Measurements from ENCODE around the gene SNX25.

The SNX25 gene

DNA sequence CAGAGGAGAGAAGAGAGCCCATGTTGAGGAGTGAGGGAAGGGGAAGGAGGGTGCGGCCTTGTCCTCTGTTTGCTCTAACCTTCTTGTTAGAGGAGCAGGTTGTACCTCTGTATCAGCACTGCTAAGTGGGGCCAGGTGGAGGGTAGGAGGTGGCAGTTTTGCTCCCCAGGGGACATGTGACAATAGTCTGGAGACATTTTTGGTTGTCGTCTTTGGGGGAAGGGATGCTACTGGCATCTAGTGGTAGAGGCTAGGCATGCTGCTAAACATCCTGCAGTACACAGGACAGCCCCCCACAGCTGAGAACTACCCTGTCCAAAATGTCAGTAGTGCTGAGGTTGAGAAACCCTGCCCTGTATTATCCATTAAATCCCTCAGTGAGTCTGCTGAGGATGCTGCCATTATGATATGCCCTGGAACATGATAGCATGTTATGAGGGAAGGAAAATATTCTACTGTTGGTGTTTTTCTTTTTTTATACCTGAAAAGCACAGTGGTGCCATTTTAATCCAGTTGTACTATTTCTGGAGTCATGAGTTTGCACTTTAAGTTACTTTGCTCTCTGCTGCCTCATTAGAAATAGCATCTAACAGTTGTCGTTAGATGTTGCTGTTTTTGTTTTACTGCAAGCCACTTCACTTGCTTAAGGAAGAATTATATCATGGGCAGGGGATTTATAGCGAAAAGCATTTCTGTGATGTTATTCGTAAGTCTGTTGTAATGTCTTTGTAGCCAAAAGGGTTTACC lies 95.7 kb downstream of the SNX25 start:
- no peak for TF ChIP-seq TEAD4 (IDR thresholded peaks at IDR 0.05)
- peak; percentile 60 for TF ChIP-seq RAD21 (IDR thresholded peaks at IDR 0.05; ENCODE audit: low read depth)

- TF ChIP-seq RAD21 (IDR thresholded peaks at IDR 0.05; ENCODE audit: low read depth) (peak; percentile 5; the same call in 1 of the 2 replicates), CREB1 (IDR thresholded peaks at IDR 0.05; ENCODE audit: low read depth) (no peak), USF1 (IDR thresholded peaks at IDR 0.05) (peak; percentile 77), ZBTB7A (IDR thresholded peaks at IDR 0.05; ENCODE audit: low read depth) (no peak), TCF12 (IDR thresholded peaks at IDR 0.05; ENCODE audit: low read depth) (peak; percentile 90), FOXM1 (IDR thresholded peaks at IDR 0.05; ENCODE audit: borderline replicate concordance, low read depth) (peak; percentile 83), YY1 (IDR thresholded peaks at IDR 0.05; ENCODE audit: low read depth) (no peak), CEBPB (IDR thresholded peaks at IDR 0.05) (0 out of 2 replicates have a peak, but pooled peaks have one; percentile 4), TEAD4 (IDR thresholded peaks at IDR 0.05) (peak; percentile 89), NFIC (IDR thresholded peaks at IDR 0.05) (peak; percentile 81), EP300 (IDR thresholded peaks at IDR 0.05; ENCODE audit: borderline replicate concordance) (peak; percentile 89), EGR1 (IDR thresholded peaks at IDR 0.05) (peak; percentile 75; the same call in 1 of the 2 replicates), TAF1 (IDR thresholded peaks at IDR 0.05; ENCODE audit: low read depth) (0 out of 2 replicates have a peak, but pooled peaks have one; percentile 19)
- TF ChIP-seq, protein P1, sequence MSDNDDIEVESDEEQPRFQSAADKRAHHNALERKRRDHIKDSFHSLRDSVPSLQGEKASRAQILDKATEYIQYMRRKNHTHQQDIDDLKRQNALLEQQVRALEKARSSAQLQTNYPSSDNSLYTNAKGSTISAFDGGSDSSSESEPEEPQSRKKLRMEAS (IDR thresholded peaks at IDR 0.05): peak; percentile 74
- TF ChIP-seq, protein P2, sequence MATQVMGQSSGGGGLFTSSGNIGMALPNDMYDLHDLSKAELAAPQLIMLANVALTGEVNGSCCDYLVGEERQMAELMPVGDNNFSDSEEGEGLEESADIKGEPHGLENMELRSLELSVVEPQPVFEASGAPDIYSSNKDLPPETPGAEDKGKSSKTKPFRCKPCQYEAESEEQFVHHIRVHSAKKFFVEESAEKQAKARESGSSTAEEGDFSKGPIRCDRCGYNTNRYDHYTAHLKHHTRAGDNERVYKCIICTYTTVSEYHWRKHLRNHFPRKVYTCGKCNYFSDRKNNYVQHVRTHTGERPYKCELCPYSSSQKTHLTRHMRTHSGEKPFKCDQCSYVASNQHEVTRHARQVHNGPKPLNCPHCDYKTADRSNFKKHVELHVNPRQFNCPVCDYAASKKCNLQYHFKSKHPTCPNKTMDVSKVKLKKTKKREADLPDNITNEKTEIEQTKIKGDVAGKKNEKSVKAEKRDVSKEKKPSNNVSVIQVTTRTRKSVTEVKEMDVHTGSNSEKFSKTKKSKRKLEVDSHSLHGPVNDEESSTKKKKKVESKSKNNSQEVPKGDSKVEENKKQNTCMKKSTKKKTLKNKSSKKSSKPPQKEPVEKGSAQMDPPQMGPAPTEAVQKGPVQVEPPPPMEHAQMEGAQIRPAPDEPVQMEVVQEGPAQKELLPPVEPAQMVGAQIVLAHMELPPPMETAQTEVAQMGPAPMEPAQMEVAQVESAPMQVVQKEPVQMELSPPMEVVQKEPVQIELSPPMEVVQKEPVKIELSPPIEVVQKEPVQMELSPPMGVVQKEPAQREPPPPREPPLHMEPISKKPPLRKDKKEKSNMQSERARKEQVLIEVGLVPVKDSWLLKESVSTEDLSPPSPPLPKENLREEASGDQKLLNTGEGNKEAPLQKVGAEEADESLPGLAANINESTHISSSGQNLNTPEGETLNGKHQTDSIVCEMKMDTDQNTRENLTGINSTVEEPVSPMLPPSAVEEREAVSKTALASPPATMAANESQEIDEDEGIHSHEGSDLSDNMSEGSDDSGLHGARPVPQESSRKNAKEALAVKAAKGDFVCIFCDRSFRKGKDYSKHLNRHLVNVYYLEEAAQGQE (IDR thresholded peaks at IDR 0.05; ENCODE audit: low read depth): no peak
These were observed 96.6 kb downstream of the SNX25 start for GRCh38 chr4:185305979-185306442.

DNA sequence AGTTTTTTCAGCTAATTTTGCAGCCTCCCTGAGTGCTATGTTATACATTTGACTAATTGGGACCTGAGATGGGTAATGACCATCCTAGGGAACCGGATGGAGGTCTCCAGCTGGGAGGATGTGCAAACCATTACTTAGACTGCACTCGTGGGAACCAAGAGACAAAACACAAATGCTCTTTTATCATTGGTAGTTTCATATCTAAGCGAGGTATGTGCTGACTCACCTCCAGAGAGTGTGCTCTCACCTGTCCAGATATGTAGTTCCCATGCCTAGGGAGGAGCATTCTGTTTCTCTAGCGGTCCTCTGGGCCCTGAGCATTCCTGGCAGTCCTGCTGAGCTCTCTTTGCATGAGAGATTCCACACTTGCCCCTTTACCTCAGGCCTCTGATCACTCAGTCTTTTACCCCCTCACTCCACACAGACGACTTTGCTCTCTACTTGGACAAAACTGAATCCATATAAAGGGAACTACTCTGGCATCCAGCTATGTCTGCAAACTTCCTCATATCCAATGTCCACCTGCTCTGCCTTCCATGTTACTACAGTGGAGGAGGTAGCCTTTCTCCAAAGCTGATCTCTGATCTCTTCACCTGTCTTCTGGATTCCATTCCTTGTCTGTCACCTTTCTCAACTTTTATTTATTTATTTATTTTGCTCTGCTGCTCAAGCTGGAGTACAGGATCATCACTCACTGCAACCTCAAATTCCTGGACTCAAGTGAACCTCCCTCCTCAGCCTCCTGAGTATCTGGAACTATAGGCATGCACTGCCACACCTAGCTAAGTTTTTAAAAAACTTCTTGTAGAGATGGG lies 97.9 kb downstream of the SNX25 start:
- TF ChIP-seq ZBTB7A (IDR thresholded peaks at IDR 0.05; ENCODE audit: low read depth): no peak
- no peak for TF ChIP-seq TCF12 (IDR thresholded peaks at IDR 0.05; ENCODE audit: low read depth)
- no peak for TF ChIP-seq NFIC (IDR thresholded peaks at IDR 0.05)
- TF ChIP-seq FOXM1 (IDR thresholded peaks at IDR 0.05; ENCODE audit: borderline replicate concordance, low read depth): no peak
- no peak for TF ChIP-seq EP300 (IDR thresholded peaks at IDR 0.05; ENCODE audit: borderline replicate concordance)
- peak; percentile 54 for TF ChIP-seq TEAD4 (IDR thresholded peaks at IDR 0.05)
- no peak for TF ChIP-seq EGR1 (IDR thresholded peaks at IDR 0.05)
- TF ChIP-seq RAD21 (IDR thresholded peaks at IDR 0.05; ENCODE audit: low read depth): no peak

GRCh38 chr4:185309770-185310169 lies 100.4 kb downstream of the SNX25 start:
- TF ChIP-seq USF1 (IDR thresholded peaks at IDR 0.05) (no peak), EP300 (IDR thresholded peaks at IDR 0.05; ENCODE audit: borderline replicate concordance) (no peak), CREB1 (IDR thresholded peaks at IDR 0.05; ENCODE audit: low read depth) (no peak), RAD21 (IDR thresholded peaks at IDR 0.05; ENCODE audit: low read depth) (no peak), NFIC (IDR thresholded peaks at IDR 0.05) (no peak), ZBTB7A (IDR thresholded peaks at IDR 0.05; ENCODE audit: low read depth) (no peak), FOXM1 (IDR thresholded peaks at IDR 0.05; ENCODE audit: borderline replicate concordance, low read depth) (no peak), TAF1 (IDR thresholded peaks at IDR 0.05; ENCODE audit: low read depth) (no peak), CEBPB (IDR thresholded peaks at IDR 0.05) (no peak), TCF12 (IDR thresholded peaks at IDR 0.05; ENCODE audit: low read depth) (no peak), YY1 (IDR thresholded peaks at IDR 0.05; ENCODE audit: low read depth) (no peak), EGR1 (IDR thresholded peaks at IDR 0.05) (no peak), TEAD4 (IDR thresholded peaks at IDR 0.05) (no peak)
- TF ChIP-seq, protein P1 (IDR thresholded peaks at IDR 0.05): no peak
- TF ChIP-seq, protein P2 (IDR thresholded peaks at IDR 0.05; ENCODE audit: low read depth): no peak

All from Ishikawa (cell line).